IMR-90 (cell line): Measurements from ENCODE around the gene PDLIM5.

Experiments
- CTCF ChIP-seq: conservative IDR thresholded peaks from 2 replicates; pipeline ENCODE4 v1.5.1; 2012; ENCODE audit warnings: mild to moderate bottlenecking, low read depth, low read length, improper control_type of control experiment
- ELK1 ChIP-seq: fragments of 150-350 bp; IDR thresholded peaks from 2 replicates; pipeline ENCODE4 v1.6.1; 2016; ENCODE audit warnings: low read depth, mild to moderate bottlenecking, low read length, moderate library complexity, borderline replicate concordance
- FOS ChIP-seq: fragments of 150-350 bp; IDR thresholded peaks from 2 replicates; pipeline ENCODE4 v1.6.1; 2016; ENCODE audit warnings: low read depth, low read length
- MAZ ChIP-seq: IDR thresholded peaks from 2 replicates; pipeline ENCODE4 v1.6.1; 2012; ENCODE audit warnings: low read depth, mild to moderate bottlenecking, low read length, improper control_type of control experiment, moderate library complexity, borderline replicate concordance
- MXI1 ChIP-seq: IDR thresholded peaks from 2 replicates; pipeline ENCODE4 v1.6.1; 2012; ENCODE audit warnings: low read depth, mild to moderate bottlenecking, low read length, moderate library complexity, borderline replicate concordance
- POLR2A ChIP-seq: IDR thresholded peaks from 2 replicates; pipeline ENCODE4 v1.6.1; 2012; ENCODE audit warnings: mild to moderate bottlenecking, low read depth, low read length
- RAD21 ChIP-seq: IDR thresholded peaks from 2 replicates; pipeline ENCODE4 v1.6.1; 2012; ENCODE audit warnings: low read length, improper control_type of control experiment
- RCOR1 ChIP-seq: IDR thresholded peaks from 2 replicates; pipeline ENCODE4 v1.6.1; 2012; ENCODE audit warnings: mild to moderate bottlenecking, low read length, improper control_type of control experiment; ENCODE audit not compliant: insufficient replicate concordance

GRCh38 chr4:94415448-94415847 lies 36.3 kb upstream of the PDLIM5 start:
- TF ChIP-seq CTCF (no peak), POLR2A (no peak), MXI1 (no peak), ELK1 (no peak), MAZ (no peak), RCOR1 (no peak), FOS (no peak), RAD21 (no peak)
